Measurements from ENCODE around the gene FLT3. TPM values are rescaled to one million over a fixed set of nuclear protein-coding genes. Genes with fewer than 3 reads are reported as not detected.

Gene FLT3
- total RNA-seq, 1 donor from 2014 or later: not detected

- Mint-ChIP-seq H3K4me1 (ENCODE audit: unreplicated experiment) (peaks cover 5% of the 10 kb centered on the region), H3K27me3 (peaks cover 95% of the 10 kb centered on the region), H3K4me3 (peak overlapping the region; percentile 79), H3K36me3 (no peaks in the 10 kb centered on the region), H3K27ac (peak overlapping the region; percentile 63), H3K9me3 (no peaks in the 10 kb centered on the region)
- no peak for DNase-seq (ENCODE audit: extremely low spot score, unreplicated experiment)
- peak; percentile 26 for TF ChIP-seq CTCF (conservative IDR thresholded peaks at IDR 0.05)
Observed at GRCh38 chr13:27977476-27978300, 122.7 kb downstream of the FLT3 start.

GRCh38 chr13:27976362-27977091 lies 123.8 kb downstream of the FLT3 start:
- Mint-ChIP-seq H3K9me3 (no peaks in the 10 kb centered on the region), H3K27ac (no peak overlapping the region), H3K27me3 (peaks cover 95% of the 10 kb centered on the region), H3K4me1 (ENCODE audit: unreplicated experiment) (peaks cover 5% of the 10 kb centered on the region), H3K4me3 (no peak overlapping the region), H3K36me3 (no peaks in the 10 kb centered on the region)
- DNase-seq (ENCODE audit: extremely low spot score, unreplicated experiment): no peak
- no peak for TF ChIP-seq CTCF (conservative IDR thresholded peaks at IDR 0.05)

GRCh38 chr13:27975564-27976361 lies 124.6 kb downstream of the FLT3 start:
- Mint-ChIP-seq H3K9me3 (no peaks in the 10 kb centered on the region), H3K36me3 (no peaks in the 10 kb centered on the region), H3K4me3 (peak overlapping the region; percentile 36), H3K27me3 (peaks cover 95% of the 10 kb centered on the region), H3K4me1 (ENCODE audit: unreplicated experiment) (peaks cover 1% of the 10 kb centered on the region), H3K27ac (no peak overlapping the region)
- no peak for DNase-seq (ENCODE audit: extremely low spot score, unreplicated experiment)
- TF ChIP-seq CTCF (conservative IDR thresholded peaks at IDR 0.05): no peak

GRCh38 chr13:27973961-27974662 lies 126.3 kb downstream of the FLT3 start:
- H3K27ac Mint-ChIP-seq: no peak overlapping the region
- TF ChIP-seq CTCF (conservative IDR thresholded peaks at IDR 0.05): no peak
- peak; percentile 29 for DNase-seq (ENCODE audit: extremely low spot score, unreplicated experiment)
- no peaks in the 10 kb centered on the region for H3K4me1 Mint-ChIP-seq (ENCODE audit: unreplicated experiment)
- no peaks in the 10 kb centered on the region for H3K9me3 Mint-ChIP-seq
- peaks cover 95% of the 10 kb centered on the region for H3K27me3 Mint-ChIP-seq
- H3K4me3 Mint-ChIP-seq: no peak overlapping the region
- H3K36me3 Mint-ChIP-seq: no peaks in the 10 kb centered on the region

GRCh38 chr13:27973291-27973690 lies 127.1 kb downstream of the FLT3 start:
- DNase-seq (ENCODE audit: extremely low spot score, unreplicated experiment): no peak
- no peaks in the 10 kb centered on the region for H3K36me3 Mint-ChIP-seq
- H3K27ac Mint-ChIP-seq: no peak overlapping the region
- H3K4me3 Mint-ChIP-seq: no peak overlapping the region
- no peaks in the 10 kb centered on the region for H3K9me3 Mint-ChIP-seq
- no peak for TF ChIP-seq CTCF (conservative IDR thresholded peaks at IDR 0.05)
- no peaks in the 10 kb centered on the region for H3K4me1 Mint-ChIP-seq (ENCODE audit: unreplicated experiment)
- peaks cover 93% of the 10 kb centered on the region for H3K27me3 Mint-ChIP-seq
